Lung (tissue), 12 donors: ENCODE results near the gene TAF11. TPM values are rescaled to one million over a fixed set of nuclear protein-coding genes. Genes with fewer than 3 reads are reported as not detected.
"Not testable (repeated sequence)": the region's sequence is repeated elsewhere in the genome, so short reads cannot be mapped to it uniquely, and the experiment has no call there.

Source experiments
- ATAC-seq: fragments of 200-7000 bp; cut with Tn5 transposase; one replicate; pipeline ENCODE4 v1.9.1; 2020; ENCODE audit warnings: moderate number of reproducible peaks; ENCODE audit not compliant: insufficient read depth, low FRiP score
- DNase-seq, 3 donors: peaks; one replicate each; pipeline ENCODE4 v3.0.0-alpha.2; 2013 to 2017
- H3K27ac ChIP-seq, 2 donors: one replicate each; pipeline ENCODE4 v1.5.1; 2013; ENCODE audit warnings: mild to moderate bottlenecking in 2 of 2, moderate library complexity in 2 of 2, control low read depth in 1 of 2, inconsistent platforms in 1 of 2, low read depth in 1 of 2, low read length in 1 of 2
- H3K27me3 ChIP-seq, 3 donors: one replicate each; pipeline ENCODE4 v1.5.1; 2013; ENCODE audit warnings: low read length in 2 of 3; ENCODE audit not compliant: control insufficient read depth in 3 of 3, insufficient read depth in 3 of 3
- H3K36me3 ChIP-seq, 4 donors: one replicate each; pipeline ENCODE4 v1.5.1; 2013; ENCODE audit warnings: low read length in 4 of 4, mild to moderate bottlenecking in 1 of 4, moderate library complexity in 1 of 4; ENCODE audit not compliant: control insufficient read depth in 4 of 4, insufficient read depth in 4 of 4
- H3K4me1 ChIP-seq, 5 donors: one replicate each; pipeline ENCODE4 v1.5.1; 2013; ENCODE audit warnings: low read length in 5 of 5, mild to moderate bottlenecking in 2 of 5, moderate library complexity in 1 of 5; ENCODE audit not compliant: control insufficient read depth in 5 of 5, insufficient read depth in 5 of 5
- H3K4me3 ChIP-seq: one replicate; pipeline ENCODE4 v1.5.1; 2013; ENCODE audit warnings: mild to moderate bottlenecking, control low read depth, moderate library complexity
- H3K9ac ChIP-seq, 2 donors: one replicate each; pipeline ENCODE4 v1.5.1; 2013; ENCODE audit warnings: low read length in 2 of 2, control low read depth in 1 of 2; ENCODE audit not compliant: insufficient read depth in 1 of 2
- H3K9me3 ChIP-seq, 4 donors: one replicate each; pipeline ENCODE4 v1.5.1; 2013; ENCODE audit warnings: low read length in 3 of 4, mild to moderate bottlenecking in 1 of 4, moderate library complexity in 1 of 4; ENCODE audit not compliant: control insufficient read depth in 4 of 4, insufficient read depth in 3 of 4
- WGBS, 2 donors: extraction: QIAGEN DNeasy Blood & Tissue Kit; methylation state at CpG; one replicate each; pipeline ENCODE4 v1.1.7; 2013; 5-methylcytosine and 5-hydroxymethylcytosine counted together
- polyA plus RNA-seq, 2 donors: library from polyadenylated mRNA; stranded (reverse); fragments of 200-250 nt; gene quantifications; one replicate each; pipeline ENCODE4 v1.2.1, GENCODE V29; 2013
- total RNA-seq, 2 donors: library from RNA; depleted of rRNA in 1 of 2; stranded (reverse); fragments of >200 nt in 1 of 2; gene quantifications; one replicate each; pipeline ENCODE4 v1.2.1, GENCODE V29; 2014 to 2021
- TF ChIP-seq, protein P1 (sequence below): IDR thresholded peaks from 2 replicates; pipeline ENCODE4 v1.5.1; 2012; ENCODE audit warnings: mild to moderate bottlenecking; ENCODE audit errors: control extremely low read depth, extremely low read depth
- donor health status: control.
- donor health status: control.
- donor health status: Bipolar disorder and iron deficiency.
- donor health status: healthy.
- donor health status: DM: yes; HTN: yes; CAD: no.

The TAF11 gene
- total and polyA plus RNA-seq, 4 donors = 17.3 to 30.5 (median 29.2) TPM

DNA sequence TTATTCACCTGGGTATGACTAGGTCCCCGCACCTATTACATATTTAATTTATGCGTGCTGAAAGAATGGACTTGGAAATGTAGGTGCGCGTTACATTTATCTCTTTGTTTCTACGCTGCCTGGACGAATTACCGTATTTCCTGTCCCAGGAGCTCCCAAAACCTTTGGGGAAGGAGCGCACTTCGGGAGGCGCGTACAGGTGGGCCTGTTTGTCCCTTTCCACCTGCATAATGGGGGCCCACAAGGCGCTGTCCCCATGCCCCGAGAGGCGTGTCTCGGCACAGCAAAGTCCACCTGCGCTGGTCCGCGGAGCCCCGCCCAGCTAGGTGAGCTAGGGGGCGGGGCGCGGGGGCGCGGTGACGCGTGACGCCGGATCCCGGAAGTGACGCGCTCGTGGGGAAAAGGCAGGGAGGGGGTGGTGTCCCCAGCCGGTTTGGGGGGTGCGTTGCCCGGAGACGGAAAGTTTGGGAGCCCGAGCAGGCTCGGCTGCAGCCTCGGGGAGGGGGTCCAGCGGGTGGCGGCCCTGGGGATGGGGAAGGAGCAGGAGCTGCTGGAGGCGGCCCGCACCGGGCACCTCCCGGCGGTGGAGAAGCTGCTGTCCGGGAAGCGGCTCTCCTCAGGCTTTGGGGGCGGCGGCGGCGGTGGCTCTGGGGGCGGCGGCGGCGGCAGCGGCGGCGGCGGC, 1.2 kb upstream of the TAF11 start, which contains the start of gene ANKS1A:
Gene ANKS1A, plus strand, starts transcription at position 382 of the 682 bp plus-strand sequence. Its CDS starts 148 bp downstream, at position 530.
- H3K9me3 ChIP-seq = no peaks in the 10 kb centered on the region
- ATAC-seq = peak; percentile 87
- DNase-seq = peak; percentile 81 to 89 (median 84)
- peaks cover 0 to 3% (median 2%) of the 10 kb centered on the region in 4 donors for H3K36me3 ChIP-seq
- peak within 1 kb of the TSS; percentile 84 for H3K4me3 ChIP-seq
- peak within 1 kb of the TSS; percentile 94 for H3K27ac ChIP-seq
- TF ChIP-seq, protein P1, sequence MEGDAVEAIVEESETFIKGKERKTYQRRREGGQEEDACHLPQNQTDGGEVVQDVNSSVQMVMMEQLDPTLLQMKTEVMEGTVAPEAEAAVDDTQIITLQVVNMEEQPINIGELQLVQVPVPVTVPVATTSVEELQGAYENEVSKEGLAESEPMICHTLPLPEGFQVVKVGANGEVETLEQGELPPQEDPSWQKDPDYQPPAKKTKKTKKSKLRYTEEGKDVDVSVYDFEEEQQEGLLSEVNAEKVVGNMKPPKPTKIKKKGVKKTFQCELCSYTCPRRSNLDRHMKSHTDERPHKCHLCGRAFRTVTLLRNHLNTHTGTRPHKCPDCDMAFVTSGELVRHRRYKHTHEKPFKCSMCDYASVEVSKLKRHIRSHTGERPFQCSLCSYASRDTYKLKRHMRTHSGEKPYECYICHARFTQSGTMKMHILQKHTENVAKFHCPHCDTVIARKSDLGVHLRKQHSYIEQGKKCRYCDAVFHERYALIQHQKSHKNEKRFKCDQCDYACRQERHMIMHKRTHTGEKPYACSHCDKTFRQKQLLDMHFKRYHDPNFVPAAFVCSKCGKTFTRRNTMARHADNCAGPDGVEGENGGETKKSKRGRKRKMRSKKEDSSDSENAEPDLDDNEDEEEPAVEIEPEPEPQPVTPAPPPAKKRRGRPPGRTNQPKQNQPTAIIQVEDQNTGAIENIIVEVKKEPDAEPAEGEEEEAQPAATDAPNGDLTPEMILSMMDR = no peak
- H3K27me3 ChIP-seq = no peaks in the 10 kb centered on the region
- H3K4me1 ChIP-seq = peaks cover 3 to 23% (median 5%) of the 10 kb centered on the region in 5 donors
- 0% methylated on average over 41 to 60 of the region's 60 CpGs for WGBS, 2 donors
- peak within 1 kb of the TSS; percentile 93 to 98 for H3K9ac ChIP-seq

DNA sequence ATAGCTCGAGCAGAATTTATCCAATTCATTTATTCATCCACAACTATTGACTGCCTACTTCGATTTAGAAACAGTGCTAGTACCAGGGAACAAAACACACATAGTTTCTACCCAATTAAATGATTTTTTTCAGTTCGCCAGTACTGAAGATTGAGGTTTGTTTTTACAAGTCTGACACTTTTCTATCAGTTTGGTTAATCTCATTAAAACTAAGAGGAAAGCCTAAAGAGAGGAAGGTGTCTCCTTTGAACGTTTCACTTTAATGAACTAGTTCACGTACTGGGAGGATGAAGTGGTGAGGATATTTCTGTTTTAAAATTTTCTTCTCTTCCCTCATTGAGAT, 643 bp upstream of the TAF11 start:
- Histone ChIP-seq H3K9ac (peak overlapping the region; percentile 93 to 98), H3K36me3 (peaks cover 0 to 3% (median 2%) of the 10 kb centered on the region in 4 donors), H3K4me1 (peaks cover 3 to 23% (median 5%) of the 10 kb centered on the region in 5 donors), H3K27ac (peak overlapping the region; percentile 94), H3K4me3 (peak overlapping the region; percentile 84), H3K9me3 (no peaks in the 10 kb centered on the region), H3K27me3 (no peaks in the 10 kb centered on the region)
- DNase-seq (no peak), ATAC-seq (no peak)
- WGBS, 2 donors = 0 to 1% methylated on average over 5 of the region's 5 CpGs
- TF ChIP-seq, protein P1 = no peak

DNA sequence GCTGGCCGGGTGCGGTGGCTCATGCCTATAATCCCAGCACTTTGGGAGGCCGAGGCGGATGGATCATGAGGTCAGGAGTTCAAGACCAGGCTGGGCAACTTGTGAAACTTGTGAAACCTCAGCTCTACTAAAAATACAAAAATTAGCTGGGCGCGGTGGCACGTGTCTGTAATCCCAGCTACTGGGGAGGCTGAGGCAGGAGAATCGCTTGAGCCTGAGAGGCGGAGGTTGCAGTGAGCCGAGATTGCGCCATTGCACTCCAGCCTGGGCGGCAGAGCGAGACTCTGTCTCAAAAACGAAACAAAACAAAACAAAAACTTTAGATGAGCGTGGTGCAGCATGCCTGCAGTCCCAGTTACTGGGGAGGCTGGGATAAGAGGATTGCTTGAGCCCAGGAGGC, 2.0 kb downstream of the TAF11 start:
- H3K36me3 ChIP-seq, H3K9ac ChIP-seq, H3K27ac ChIP-seq, H3K9me3 ChIP-seq, H3K27me3 ChIP-seq, DNase-seq, H3K4me3 ChIP-seq, ATAC-seq: not testable (repeated sequence)
- peaks cover 3 to 20% (median 5%) of the 10 kb centered on the region in 5 donors for H3K4me1 ChIP-seq
- WGBS, 2 donors = 91 to 92% methylated on average over 15 of the region's 15 CpGs

DNA sequence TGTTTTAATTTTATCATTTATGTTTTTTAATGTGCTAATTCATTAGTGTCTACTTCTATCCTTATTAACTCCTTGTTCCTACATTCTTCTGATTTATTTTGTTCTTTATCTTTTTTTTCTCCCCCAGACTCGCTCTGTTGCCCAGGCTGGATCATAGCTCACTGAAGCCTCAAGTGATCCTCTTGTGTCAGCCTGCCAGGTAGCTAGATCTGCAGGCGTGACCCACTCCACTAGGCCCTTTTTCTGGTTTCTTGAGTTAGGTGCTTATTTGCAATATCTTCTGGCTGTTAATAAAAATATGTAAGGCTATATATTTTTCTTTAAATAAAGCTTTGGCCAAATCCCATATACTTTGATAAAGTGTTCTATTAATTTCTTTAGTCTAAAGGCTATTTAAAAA, 2.8 kb downstream of the TAF11 start:
- H3K9me3 ChIP-seq = no peaks in the 10 kb centered on the region
- no peaks in the 10 kb centered on the region for H3K27me3 ChIP-seq
- DNase-seq (no peak), ATAC-seq (no peak)
- peaks cover 2 to 5% (median 3%) of the 10 kb centered on the region in 4 donors for H3K36me3 ChIP-seq
- no peak overlapping the region for H3K27ac ChIP-seq
- H3K4me3 ChIP-seq = no peak overlapping the region
- 90 to 97% methylated on average over 2 of the region's 2 CpGs for WGBS, 2 donors
- TF ChIP-seq, protein P1 = no peak
- H3K9ac ChIP-seq = no peak overlapping the region
- H3K4me1 ChIP-seq = peaks cover 0 to 12% (median 3%) of the 10 kb centered on the region in 5 donors

DNA sequence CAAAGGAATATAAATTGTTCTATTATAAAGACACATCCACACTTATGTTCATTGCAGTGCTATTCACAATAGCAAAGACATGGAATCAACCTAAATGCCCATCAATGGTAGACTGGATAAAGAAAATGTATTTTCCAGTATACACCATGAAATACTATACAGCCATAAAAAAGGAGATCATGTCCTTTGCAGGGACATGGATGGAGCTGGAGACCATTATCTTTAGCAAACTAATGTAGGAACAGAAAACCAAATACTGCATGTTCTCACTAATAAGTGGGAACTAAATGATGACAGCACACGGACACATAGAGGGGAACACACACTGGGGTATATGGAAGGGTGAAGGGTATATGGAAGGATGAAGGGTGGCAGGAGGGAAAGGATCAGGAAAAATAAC, 3.8 kb downstream of the TAF11 start:
- not testable (repeated sequence) for H3K27me3 ChIP-seq, H3K27ac ChIP-seq, H3K36me3 ChIP-seq, H3K9me3 ChIP-seq, ATAC-seq, H3K4me3 ChIP-seq, DNase-seq, H3K9ac ChIP-seq
- 95 to 100% methylated on average over 1 of the region's 1 CpG for WGBS, 2 donors
- peaks cover 0 to 12% (median 3%) of the 10 kb centered on the region in 5 donors for H3K4me1 ChIP-seq
